GM19328 (cell line): ENCODE results near the gene DNAJC18.
"Not testable (repeated sequence)": the region's sequence is repeated elsewhere in the genome, so short reads cannot be mapped to it uniquely, and the experiment has no call there.

Experiments used
- ATAC-seq: cut with Tn5 transposase; IDR thresholded peaks from one replicate; pipeline ENCODE4 v1.9.1; 2021; ENCODE audit warnings: mild to moderate bottlenecking, moderate library complexity; ENCODE audit not compliant: unreplicated experiment

Gene DNAJC18

DNA sequence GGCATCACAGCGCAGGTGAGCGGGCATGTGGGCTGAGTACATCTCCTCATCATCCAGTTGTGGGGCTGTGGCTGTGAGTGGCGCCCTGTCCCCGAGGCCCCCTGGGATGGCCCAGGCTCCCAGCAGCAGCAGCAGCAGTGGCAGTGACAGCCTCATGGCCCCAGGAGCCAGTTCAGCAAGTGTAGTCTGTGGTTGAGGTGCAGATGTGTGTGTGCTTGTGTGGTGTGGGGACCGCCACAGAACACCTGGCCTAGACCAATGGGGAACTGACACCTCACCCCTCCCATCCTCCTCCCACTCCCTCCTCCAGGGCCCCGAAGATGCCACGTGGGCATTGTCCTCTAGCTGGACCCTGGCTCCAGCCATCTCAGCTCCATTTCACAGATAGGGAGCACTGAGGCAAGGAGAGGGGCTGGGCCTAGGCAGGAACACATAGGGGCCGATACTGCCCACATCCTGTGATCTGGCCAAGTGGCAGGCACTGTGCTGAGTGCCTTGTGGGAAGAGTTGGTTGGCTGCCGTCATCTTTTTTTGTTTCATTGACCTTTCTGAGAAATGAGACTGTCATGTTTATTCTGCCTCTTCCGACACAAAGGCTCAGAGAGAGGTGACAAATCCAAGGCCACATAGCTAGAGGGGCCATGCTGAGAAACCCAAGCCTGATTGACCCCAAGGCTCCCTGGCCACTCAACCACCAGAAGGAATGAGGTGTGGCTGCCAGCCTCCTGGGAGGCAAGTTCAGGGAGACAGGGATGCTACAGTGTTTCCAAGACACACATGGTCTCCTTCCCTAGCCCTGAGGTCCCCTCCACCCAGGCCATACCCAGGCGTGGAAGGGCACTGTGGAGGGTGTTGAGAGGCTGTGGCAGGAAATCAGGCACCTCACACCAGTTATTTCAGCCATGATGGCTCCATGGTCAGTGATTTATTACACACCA lies 49.4 kb downstream of the DNAJC18 start, which contains the start of gene MZB1:
MZB1 (minus strand) TSS at position 213 of the 938 bp plus-strand sequence; CDS start at position 156, 57 bp downstream.
- ATAC-seq: peak; percentile 39

DNA sequence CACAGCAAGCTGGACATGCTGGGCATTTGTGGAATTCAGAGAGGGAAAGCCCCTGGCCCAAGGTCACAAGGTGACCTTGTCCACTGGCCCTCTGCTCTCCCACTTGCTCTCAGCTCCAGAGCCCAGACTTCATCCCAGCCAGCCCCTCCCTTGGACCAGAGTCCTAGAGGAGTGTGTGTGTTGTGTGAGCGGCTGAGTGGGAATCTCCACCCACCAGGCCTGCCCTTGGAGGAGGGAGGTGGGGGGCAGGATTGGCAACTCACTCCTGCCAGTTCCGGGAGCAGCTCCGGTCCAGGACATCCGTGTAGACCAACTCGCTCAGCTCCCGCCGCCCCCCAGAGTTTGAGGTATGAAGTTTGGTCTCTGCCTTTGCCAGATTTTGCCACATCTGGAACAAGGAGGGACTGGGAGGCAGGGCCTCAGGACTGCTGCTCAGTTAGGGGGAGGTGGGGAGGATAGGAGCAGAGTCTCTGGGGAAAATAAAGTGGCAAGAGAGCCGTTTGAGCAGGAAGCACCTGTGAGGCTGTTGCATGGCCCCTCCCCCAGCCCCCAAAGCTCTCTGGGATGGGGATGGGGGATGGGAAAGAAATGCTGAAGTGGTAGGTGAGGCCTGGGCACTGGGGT lies 51.0 kb downstream of the DNAJC18 start:
- ATAC-seq: no peak

DNA sequence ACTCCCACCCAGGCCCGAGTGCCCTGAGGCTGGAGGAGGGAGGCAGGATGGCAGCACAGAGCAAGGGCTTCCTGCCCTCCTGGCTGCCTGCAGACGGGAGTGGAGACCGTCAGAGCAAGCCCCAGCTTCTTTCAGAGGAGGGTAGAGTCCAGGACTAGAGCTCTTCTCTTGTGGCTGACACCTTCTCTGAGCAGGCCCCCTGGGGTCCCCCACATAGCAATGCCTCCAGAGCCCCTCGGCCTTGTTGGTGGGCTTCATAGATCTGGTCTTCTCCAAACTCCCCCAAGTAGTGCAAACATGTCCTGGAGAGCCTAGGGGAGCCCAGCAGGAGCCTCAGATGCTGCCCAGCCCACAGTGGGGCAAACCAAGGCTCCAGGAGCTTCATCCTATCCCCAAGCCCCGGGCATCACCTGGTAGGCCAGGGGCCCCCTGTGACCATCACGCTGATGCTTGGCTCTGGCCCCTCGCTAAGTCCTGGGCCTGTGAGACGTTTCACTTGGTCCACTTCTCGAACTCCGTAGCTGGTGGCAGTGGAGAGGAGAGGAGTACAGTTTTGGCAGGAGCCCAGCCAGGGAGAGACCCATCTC lies 51.6 kb downstream of the DNAJC18 start:
- no peak for ATAC-seq

DNA sequence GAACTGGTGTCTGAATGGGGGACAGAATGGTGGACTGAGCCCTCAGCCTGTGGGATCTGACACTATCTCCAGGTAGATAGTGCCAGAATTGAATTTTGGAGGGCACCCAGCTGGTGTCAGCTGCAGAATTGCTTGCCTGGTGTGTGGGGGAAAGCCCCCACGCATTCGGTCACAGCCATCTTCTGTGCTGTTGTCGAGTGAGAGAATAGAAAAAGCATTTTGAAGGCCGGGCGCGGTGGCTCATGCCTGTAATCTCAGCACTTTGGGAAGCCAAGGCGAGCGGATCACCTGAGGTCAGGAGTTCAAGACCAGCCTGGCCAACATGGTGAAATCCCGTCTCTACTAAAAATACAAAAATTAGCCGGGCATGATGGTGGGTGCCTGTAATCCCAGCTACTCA lies 52.4 kb downstream of the DNAJC18 start:
- not testable (repeated sequence) for ATAC-seq

DNA sequence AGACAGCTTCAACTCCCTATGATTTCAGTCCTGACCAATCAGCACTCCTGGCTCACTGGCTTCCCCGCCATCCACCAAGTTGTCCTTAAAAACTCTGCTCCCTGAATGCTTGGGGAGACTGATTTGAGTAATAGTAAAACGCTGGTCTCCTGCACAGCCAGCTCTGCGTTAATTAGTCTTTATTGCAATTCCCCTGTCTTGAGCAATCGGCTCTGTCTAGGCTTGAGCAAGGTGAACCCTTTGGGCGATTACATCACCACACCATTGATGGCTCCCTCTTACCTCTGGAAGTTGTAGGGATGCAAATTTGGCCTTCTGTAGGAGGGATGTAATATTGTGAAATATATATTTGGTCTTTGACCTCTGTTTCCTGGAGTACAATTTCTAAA lies 53.3 kb downstream of the DNAJC18 start:
- no peak for ATAC-seq

DNA sequence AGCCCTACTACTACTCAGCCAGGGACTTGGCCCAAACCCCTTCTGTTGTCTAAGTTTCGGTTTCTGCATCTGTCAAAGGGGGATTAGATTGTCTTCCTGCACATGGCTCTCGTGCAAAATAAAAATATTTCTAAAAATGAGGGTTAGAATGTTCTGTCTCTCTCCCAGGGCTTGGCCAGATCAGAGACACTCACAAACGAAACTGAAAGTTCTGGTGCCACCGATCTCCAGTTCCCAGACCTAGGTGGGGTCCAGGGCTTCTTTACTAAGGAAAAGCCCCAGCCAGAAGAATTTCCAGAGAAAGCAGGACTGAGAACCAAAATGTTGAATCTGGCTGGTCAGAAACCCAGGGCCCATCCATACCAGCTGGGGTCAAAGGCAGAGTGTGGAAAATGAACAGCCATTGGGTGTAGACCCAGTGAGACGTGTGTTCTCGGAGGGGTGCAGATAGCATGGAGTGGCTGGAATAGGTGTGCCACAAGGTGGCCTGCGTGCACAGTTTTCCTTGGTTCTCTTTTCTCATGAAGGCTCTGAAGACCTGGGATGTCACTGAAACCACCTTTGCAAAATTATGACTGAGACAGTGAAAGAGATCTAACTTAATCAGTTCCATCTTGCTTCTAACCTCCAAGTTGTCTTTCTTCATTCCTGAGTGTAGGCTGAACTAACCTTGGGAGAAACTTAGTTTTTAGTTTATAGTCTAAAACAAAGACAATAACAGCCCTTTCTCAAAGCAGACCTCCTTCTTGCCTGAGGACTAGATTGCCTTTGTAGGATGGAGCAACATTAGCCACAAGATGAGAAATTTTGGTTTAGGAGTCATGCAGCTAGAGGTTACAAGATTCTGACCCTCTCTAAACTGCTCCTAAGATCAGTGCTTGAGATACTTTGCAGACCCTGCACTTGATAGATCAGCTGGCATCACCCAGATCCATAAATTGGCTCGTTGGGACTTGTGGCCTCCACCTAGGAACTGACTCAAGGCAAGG lies 54.0 kb downstream of the DNAJC18 start:
- no peak for ATAC-seq

DNA sequence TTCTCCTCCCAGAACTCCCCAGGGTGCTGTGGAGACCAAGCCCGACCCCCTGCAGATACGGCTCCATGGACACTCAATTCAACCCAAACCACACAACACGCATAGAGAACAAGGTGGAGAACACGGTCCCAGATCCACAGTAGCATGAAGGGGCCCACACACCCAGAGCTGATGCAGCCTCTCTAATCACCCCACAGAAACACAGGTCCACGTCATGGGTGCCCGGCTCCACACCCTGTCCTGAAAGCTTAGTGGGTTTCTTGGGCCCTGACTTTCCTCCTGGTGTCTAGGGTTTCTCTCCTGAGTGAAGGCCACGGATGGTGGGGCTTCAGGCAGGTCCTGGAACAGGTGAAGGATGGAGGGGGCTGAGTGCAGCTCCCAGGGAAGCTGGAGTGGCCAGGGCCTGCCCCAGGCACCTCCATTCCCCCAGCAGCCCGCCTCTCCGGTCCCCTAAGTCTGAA lies 54.7 kb downstream of the DNAJC18 start:
- ATAC-seq: no peak

DNA sequence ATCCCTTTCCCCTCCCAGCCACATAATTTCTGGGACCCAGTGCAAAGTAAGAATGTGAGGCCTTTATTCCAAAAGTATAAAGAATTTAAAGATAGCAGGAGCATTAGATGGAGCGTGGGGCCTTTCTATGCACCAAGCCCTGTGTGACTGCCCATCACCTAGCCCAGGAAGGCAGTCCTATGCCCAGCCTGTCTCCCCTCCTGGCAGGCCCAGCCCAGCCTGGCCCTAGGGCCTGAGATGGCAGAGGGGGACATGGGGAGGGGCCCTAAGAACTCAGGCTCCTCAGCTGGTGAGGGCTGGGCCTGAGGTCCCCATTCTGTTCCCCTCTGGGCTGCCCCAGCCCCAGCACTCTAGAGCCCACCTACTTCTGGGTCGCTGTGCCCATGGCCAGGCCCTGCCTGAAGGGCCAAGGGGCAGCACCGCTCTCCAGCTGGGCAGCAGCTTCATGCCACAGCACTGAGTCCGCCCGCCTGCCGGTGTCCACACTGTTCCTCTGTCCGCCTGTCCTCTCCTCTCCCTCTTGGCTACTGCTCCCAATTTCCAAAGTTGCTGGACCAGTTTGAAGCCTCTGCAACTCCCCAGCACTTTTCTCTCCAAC lies 55.2 kb downstream of the DNAJC18 start:
- no peak for ATAC-seq

DNA sequence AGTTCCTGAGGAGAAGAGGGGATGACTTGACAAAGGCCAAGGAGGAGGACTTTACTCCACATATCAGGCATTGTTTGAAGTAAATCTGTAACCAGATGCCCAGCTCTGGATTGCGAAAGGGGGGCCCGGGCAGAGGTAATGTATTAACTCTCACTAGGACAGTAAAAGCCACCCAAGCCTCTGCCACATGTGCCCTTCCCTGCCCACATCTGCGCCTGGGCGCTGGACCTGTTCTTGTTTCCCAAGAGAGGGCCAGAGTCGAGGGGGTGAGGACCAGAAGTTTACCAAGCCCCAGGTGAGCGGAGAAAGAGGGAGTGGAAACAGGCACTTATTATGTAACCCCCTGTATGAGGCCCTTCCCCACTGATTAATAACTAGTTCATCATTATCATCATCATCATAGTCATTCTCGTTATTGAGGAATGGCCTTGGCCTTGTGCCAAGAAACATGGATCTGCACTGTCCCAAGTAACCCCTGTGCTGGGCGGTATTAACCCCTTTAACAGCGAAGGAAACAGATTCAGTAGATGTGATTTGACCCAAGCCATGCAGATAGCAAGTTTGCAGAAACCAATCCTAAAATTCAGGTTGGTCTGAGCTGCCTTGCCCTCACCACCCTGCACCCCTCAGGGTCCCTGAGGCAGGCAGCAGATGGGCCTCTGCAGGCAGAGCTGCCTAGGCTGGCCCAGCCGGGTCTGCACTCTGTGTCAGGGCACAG lies 55.9 kb downstream of the DNAJC18 start, which contains the start of gene SLC23A1:
SLC23A1 (minus strand) TSS at position 23 of the 718 bp plus-strand sequence. CDS start 44 bp downstream, outside the sequence.
- ATAC-seq: no peak

DNA sequence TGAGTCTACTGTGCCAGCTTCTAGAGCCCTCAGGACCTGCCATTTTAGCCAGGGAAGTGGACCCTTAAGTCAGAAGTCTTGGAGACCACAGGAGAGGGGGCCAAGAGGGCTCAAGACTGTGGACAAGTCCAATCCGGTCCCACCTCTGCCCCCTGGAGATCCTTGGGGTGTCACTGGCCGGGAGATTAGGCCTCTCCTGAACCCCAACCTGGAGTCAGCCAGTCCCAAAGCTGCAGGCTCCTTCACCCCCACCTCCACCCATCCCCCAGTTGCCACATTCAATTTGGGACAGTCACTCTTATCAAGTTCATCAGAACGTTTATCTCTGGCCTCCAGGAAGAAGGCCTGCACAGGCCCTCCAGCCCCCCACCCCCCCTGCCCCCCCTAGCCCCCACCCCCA lies 56.5 kb downstream of the DNAJC18 start:
- ATAC-seq: no peak

DNA sequence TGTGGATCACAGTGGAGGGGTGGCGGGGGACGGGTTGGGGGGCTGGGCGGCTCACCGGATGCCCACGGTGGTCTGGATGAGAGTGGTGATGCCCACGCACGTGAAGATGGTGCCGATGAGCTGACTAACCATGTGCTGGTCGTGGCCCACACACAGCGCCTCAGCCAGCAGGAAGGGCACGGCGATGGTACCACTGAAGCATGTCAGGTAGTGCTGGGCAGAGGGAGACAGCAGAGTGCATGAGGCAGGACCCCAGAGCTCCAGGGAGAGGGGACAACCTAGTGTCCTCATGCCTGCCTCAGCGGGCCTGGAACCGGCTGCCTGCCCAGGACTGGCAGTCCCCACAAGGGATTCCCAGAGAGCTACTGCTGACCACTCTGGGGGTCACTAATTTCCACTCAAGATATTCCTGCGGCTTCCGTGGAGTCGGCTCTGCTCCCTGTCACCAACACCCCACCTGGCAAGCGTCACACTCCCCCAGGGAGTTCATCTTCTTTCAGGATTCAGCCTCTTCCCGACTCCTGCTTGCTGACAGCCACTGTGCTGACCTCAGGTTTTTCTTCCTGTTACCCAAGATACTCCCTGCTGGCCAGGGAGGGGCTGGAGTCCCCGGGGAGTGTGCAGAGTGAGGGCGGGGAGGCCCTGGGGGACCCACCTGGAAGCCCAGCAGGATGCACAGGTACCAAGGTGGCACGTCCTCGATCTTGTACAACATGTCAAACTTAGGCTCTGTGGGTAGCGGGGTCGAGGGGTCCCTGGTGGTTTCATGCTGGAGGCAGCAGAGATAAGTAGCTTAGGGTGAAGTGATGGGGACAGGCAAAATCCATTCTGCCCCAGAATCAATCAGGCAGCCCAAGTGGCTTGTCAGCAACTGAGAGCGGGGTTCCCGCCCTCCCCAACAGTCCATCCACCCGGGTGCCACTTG lies 57.2 kb downstream of the DNAJC18 start:
- ATAC-seq: no peak

DNA sequence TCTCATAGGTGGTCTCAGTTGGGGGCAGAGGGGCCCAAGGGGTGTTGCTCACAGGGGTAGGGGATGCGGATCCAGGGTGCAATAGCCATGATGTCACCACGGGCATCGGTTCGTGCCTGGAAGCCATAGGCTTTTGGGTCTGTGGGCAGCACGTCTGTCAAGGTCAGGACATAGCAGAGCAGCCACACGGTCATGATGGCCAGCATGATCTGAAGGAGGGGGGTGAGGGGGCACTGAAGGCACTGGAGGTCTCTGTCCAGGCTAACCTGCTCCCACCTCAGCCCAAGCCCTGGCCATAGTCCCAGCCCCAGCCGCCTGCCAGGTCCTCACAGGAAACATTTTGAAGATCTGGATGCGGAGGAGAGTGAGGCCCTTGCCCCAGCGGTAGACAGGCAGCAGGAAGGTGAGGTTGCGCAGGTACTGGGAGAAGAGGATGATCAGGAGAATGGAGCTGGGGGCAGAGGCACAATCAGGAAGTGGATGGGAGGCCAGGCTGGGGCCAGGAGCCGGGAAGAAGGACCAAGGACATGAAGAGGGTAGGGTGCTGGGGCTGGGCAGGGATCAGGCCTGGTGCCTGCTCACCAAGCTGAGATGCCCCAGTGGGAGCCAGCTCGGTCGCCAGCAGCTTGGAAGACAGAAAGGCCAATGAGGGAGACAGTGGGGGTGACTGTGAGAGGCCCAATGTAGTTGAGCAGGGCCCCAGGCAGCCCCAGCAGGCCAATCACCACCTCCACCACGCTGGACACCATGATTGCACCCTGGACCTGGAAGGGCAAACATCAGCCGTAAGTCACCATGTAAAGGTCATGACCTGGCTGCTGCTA lies 59.5 kb downstream of the DNAJC18 start:
- ATAC-seq: no peak

DNA sequence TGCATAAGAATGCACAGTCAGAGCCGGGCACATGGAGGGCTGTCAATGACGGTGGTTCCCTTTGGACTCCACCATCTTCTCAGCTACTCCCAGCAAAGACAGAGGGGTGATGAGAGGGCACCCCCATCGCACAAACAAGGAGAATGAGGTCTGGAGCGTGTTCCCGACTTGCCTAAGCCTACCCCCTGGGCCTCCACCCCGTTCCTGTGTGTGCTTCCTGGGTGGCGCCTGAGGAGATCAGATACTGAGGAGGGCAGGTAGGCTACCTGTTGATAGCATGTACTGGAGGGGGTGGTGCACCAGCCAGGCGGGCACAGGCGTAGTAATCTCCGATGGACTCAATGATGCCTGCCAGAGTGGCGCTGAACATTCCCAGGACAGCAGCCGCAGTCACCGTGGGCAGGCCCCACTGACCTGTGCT lies 60.4 kb downstream of the DNAJC18 start:
- no peak for ATAC-seq

DNA sequence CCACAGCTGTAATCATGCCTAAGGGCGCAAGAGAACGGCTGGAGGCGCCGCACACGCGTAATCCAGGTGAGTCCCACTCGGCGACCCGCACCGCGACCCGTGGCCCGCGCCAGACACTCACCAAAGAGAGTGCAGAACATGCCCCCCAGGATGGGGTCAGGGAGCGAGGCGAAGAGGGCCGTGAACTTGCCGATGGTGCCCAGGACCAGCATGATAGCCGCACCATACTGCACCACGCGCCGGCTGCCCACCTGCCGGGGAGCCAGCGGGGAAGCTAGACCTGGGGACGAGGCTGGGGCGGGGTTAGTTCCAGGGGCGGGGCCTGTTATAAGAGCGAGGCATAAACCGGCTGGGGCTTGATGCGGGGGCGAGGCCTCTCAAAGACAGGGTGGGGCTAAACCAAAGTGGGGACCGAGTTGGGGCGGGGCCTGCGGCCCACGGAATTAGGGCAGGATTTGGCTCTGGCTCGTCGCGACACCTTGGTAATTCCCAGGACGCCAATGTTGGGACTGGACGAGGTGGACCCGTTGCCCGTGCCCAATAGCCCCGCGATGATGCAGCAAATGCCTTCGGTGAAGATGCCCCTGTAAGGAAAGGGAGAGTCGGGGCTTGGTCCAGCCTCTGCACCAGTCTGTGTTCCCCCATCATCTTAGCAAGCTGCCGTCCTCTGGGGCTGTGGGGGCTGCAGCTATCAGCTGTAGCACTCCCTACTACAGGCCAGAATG lies 61.1 kb downstream of the DNAJC18 start:
- ATAC-seq: no peak

DNA sequence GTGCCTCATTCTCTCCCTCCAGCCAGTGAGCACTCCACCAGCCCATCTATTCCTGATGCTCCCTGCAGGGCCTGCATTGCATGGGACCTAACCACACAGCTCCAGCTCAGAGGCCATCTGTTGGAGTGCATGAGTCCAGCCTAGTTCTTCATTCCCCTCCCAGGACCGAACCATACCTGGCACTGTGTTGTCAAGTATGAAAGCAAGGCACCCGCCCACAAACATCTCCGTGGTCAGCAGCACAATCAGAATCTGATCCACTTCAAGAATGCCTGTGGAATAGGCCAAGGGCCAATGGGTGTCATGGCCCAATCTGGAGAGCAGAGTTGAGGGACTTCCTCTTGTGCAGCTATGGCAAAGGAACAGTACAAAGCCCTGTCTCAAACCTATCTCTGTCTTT lies 62.1 kb downstream of the DNAJC18 start:
- ATAC-seq: no peak

DNA sequence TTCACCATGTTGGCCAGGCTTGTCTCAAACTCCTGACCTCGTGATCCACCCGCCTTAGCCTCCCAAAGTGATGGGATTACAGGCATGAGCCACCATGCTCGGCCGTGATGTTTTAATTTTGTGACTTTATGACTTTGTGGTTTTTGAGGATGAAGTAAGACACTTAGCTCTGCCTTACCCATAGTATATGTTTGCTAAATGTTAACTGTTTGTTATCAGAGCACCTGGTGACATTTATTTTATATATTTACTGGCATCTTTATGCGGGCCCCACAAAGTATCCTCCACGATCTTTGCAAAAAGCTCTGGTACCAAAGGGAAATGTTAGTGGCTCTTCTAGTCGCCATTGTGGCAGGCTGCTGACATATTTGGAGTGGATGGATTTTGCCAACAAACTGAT lies 63.0 kb downstream of the DNAJC18 start:
- no peak for ATAC-seq

DNA sequence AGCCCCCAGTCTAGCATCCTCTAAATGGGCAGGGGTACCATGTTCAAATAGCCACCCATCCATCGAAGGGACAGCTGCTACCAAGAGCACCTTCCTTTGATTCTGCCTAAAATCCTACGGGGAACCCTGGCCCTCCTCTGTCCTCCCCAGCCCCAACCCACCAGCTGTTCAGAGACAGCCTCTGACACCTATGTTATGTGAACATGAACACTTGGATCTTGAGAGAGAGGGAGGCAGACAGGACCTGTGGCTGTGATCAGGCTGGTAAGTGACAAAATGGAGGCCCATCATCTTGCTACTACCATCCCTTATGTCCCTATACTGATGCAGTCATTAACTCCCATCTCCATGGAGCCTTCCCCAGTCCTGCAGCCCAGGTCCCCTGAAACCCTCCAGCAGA lies 64.4 kb downstream of the DNAJC18 start:
- no peak for ATAC-seq
